Fibroblast of villous mesenchyme (primary cell): ENCODE results near the gene ZNF462. TPM values are rescaled to one million over a fixed set of nuclear protein-coding genes. Genes with fewer than 3 reads are reported as not detected.

Source experiments
- DNase-seq: peaks from one replicate; pipeline ENCODE4 v3.0.0-alpha.2; 2010; ENCODE audit warnings: low read depth
- H3K4me3 ChIP-seq: 2 replicates; pipeline ENCODE4 v1.5.1; 2011; ENCODE audit warnings: low read depth, mild to moderate bottlenecking, low read length
- total RNA-seq: library from RNA; depleted of rRNA; stranded (reverse); fragments of >200 nt; gene quantifications from 2 replicates; pipeline ENCODE4 v1.2.3, GENCODE V29; 2012
- TF ChIP-seq, protein P1 (sequence below): IDR thresholded peaks from 2 replicates; pipeline ENCODE4 v1.5.1; 2012; ENCODE audit warnings: low read depth, mild to moderate bottlenecking, low read length; ENCODE audit not compliant: insufficient read depth

Gene ZNF462
- total RNA-seq, 1 donor = 32.4 TPM

- peak; percentile 48 for DNase-seq
- TF ChIP-seq, protein P1, sequence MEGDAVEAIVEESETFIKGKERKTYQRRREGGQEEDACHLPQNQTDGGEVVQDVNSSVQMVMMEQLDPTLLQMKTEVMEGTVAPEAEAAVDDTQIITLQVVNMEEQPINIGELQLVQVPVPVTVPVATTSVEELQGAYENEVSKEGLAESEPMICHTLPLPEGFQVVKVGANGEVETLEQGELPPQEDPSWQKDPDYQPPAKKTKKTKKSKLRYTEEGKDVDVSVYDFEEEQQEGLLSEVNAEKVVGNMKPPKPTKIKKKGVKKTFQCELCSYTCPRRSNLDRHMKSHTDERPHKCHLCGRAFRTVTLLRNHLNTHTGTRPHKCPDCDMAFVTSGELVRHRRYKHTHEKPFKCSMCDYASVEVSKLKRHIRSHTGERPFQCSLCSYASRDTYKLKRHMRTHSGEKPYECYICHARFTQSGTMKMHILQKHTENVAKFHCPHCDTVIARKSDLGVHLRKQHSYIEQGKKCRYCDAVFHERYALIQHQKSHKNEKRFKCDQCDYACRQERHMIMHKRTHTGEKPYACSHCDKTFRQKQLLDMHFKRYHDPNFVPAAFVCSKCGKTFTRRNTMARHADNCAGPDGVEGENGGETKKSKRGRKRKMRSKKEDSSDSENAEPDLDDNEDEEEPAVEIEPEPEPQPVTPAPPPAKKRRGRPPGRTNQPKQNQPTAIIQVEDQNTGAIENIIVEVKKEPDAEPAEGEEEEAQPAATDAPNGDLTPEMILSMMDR = no peak
- peak overlapping the region; percentile 23 for H3K4me3 ChIP-seq
Measured at GRCh38 chr9:106920701-106921283, 57.8 kb downstream of the ZNF462 start.

GRCh38 chr9:106921341-106921899 lies 58.5 kb downstream of the ZNF462 start:
- H3K4me3 ChIP-seq = peak overlapping the region; percentile 23
- peak; percentile 98 for DNase-seq
- TF ChIP-seq, protein P1 = no peak

DNA sequence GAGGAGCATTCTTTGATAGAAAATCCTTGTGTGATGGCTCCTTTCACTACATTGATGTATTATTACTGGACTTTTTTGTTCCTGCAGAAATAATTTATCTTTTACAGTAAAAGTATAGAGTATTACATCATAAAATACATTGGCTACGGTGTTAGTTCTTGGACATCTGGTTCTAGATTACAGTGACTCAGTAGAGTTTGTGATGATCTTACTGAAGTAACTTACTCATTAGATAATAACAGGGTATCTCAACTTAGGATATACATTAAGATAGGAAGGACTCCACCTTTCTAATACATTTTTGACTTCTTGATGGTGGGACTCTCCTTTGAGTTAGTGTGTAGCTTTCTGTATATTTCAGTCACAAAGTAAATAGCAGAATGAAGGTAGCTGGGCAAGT lies 59.1 kb downstream of the ZNF462 start:
- TF ChIP-seq, protein P1 = no peak
- peak overlapping the region; percentile 13 for H3K4me3 ChIP-seq
- DNase-seq = peak; percentile 71

DNA sequence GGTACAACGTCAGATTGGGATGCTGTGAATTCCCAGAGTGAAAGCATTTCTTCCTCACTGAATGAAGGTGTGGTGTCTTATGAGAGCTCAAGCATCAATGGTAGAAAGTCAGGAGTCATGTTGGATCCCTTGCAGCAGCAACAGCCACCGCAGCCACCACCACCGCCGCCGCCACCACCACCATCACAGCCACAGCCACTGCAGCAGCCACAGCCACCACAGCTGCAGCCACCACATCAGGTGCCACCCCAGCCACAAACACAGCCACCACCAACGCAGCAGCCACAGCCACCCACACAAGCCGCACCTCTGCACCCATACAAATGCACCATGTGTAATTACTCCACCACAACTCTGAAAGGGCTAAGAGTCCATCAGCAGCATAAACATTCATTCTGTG lies 62.4 kb downstream of the ZNF462 start:
- TF ChIP-seq, protein P1 = no peak
- no peak for DNase-seq

GRCh38 chr9:106927916-106928315 lies 65.0 kb downstream of the ZNF462 start:
- TF ChIP-seq, protein P1 = no peak
- DNase-seq = peak; percentile 32
- no peak overlapping the region for H3K4me3 ChIP-seq

More for the DNA sequence above, 62.4 kb downstream of the ZNF462 start:
- no peak overlapping the region for H3K4me3 ChIP-seq

- no peak overlapping the region for H3K4me3 ChIP-seq
- TF ChIP-seq, protein P1 = no peak
- DNase-seq = no peak
Measured at GRCh38 chr9:106928350-106928749, 65.4 kb downstream of the ZNF462 start.
